NCI-H1092 treated with DMSO at 0.1 percent for 48 hours (cell line): Measurements from ENCODE around the gene DUS2.

Source experiments
- DNase-seq: peaks from one replicate; lab custom pipeline; 2025; lab: John Stamatoyannopoulos, UW

Gene DUS2

GRCh38 chr16:68077866-68078700 lies 55.0 kb downstream of the DUS2 start:
- DNase-seq: no peak

- DNase-seq: no peak
These were observed 55.8 kb downstream of the DUS2 start for GRCh38 chr16:68078701-68079375.

GRCh38 chr16:68079376-68079625 lies 56.2 kb downstream of the DUS2 start:
- no peak for DNase-seq

GRCh38 chr16:68079626-68080344 lies 56.7 kb downstream of the DUS2 start:
- no peak for DNase-seq

GRCh38 chr16:68081861-68082628 lies 59.0 kb downstream of the DUS2 start:
- no peak for DNase-seq

- DNase-seq: no peak
These were observed 59.6 kb downstream of the DUS2 start for GRCh38 chr16:68082629-68083238.

GRCh38 chr16:68083239-68083781 lies 60.2 kb downstream of the DUS2 start:
- no peak for DNase-seq

GRCh38 chr16:68083861-68084503 lies 60.9 kb downstream of the DUS2 start:
- no peak for DNase-seq

- DNase-seq: peak; percentile 96
These were observed 61.6 kb downstream of the DUS2 start for GRCh38 chr16:68084504-68085258.

GRCh38 chr16:68085259-68086071 lies 62.4 kb downstream of the DUS2 start, which contains the start of gene NFATC3:
Gene NFATC3 (plus strand): TSS chr16:68085370. CDS start chr16:68085682, 312 bp downstream.
- DNase-seq: peak; percentile 67

- DNase-seq: no peak
These were observed 63.3 kb downstream of the DUS2 start for GRCh38 chr16:68086336-68086841.

GRCh38 chr16:68086860-68087268 lies 63.8 kb downstream of the DUS2 start:
- DNase-seq: no peak

- DNase-seq: no peak
These were observed 64.6 kb downstream of the DUS2 start for GRCh38 chr16:68087688-68088087.

- DNase-seq: no peak
These were observed 65.3 kb downstream of the DUS2 start for GRCh38 chr16:68088130-68088972.

- no peak for DNase-seq
These were observed 66.0 kb downstream of the DUS2 start for GRCh38 chr16:68089067-68089466.

GRCh38 chr16:68090130-68090529 lies 67.0 kb downstream of the DUS2 start:
- DNase-seq: no peak

GRCh38 chr16:68090533-68090932 lies 67.4 kb downstream of the DUS2 start:
- DNase-seq: no peak
